HG03060 (cell line): ENCODE data around the gene OR2M4.
A peak's percentile ranks its signal among the peaks of the same experiment; 100 is the strongest.
"Not testable (repeated sequence)": the region's sequence is repeated elsewhere in the genome, so short reads cannot be mapped to it uniquely, and the experiment has no call there.

Source experiments
- ATAC-seq: cut with Tn5 transposase; IDR thresholded peaks from one replicate; pipeline ENCODE4 v1.9.1; 2021; ENCODE audit warnings: low read depth, moderate number of reproducible peaks; ENCODE audit not compliant: unreplicated experiment

The OR2M4 gene, protein sequence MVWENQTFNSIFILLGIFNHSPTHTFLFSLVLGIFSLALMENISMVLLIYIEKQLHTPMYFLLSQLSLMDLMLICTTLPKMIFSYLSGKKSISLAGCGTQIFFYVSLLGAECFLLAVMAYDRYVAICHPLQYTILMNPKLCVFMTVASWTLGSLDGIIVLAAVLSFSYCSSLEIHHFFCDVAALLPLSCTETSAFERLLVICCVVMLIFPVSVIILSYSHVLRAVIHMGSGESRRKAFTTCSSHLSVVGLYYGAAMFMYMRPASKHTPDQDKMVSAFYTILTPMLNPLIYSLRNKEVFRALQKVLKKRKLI

DNA sequence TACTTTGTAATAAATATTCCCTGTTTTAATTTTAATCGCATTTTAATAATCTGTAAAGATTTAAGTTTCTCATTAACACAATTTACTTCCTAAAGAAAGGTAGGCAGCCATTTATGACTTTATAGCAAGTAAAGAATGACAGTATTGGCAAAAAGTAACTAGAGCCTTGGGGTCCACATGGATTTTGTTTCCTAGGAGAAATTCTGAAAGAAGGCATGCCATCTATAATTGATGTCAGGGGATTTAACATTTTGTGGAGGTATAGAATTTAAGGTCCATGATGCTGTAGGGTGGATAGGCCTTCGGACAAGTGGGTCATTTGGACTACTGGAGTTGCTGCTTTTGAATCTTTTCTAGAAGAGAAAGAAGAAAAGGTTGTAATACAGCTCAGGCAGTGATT, at the start of gene OR2M4:
TSS of gene OR2M4 (plus strand) at position 301 of the 400 bp plus-strand sequence. CDS start 7,512 bp downstream, outside the sequence.
- no peak for ATAC-seq

DNA sequence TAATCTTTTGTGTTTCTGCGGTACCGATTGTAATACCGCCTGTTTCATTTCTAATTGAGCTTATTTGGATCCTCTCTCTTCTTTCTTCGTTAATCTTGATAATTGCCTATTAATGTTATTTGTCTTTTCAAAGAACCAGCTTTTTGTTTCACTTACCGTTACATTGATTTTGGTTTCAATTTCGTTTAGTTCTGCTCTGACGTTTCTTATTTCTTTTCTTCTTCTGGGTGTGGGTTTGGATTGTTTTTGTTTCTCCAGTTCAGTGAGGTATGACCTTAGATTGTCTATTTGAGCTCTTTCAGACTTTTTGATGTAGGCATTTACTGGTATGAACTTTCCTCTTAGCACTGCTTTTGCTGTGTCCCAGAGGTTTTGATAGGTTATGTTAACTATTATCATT, 47.2 kb upstream of the OR2M4 start:
- ATAC-seq: no peak

DNA sequence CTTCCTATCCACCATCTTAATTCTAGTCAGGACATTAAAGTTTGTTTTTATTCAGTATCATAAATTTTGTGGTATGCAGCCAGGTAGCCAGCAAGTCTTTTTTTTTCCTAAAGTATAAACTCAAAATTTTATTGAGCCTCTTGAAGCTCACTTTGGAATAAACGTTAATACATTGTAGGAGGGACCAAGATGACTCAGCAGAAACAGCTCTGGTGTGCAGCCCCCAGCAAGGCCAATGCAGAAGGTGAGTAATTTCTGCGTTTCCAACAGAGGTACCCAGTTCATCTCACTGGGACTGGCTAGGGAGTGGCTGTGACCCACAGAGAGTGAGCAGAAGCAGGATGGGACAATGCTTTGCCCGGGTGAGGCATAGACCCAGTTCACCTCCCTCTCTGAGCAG, 43.9 kb upstream of the OR2M4 start:
- no peak for ATAC-seq

DNA sequence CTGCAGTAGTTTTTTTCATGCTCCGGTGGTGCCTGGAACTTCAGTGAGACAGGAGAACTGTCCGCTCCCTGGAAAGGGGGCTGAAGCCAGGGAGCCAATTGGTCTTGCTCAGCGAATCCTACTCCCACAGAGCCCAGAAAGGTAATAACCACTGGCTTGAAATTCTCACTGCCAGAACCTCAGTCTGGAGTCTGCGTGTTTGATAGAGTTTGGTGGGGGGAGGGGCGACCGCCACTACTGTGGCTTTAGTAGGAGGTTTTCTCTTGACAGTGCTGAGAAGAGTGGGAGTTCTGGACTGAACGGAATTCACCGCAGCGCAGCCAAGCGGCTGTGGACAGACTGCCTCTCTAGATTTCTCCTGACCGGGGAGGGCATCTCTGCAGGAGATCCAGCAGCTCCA, 42.2 kb upstream of the OR2M4 start:
- ATAC-seq: no peak

DNA sequence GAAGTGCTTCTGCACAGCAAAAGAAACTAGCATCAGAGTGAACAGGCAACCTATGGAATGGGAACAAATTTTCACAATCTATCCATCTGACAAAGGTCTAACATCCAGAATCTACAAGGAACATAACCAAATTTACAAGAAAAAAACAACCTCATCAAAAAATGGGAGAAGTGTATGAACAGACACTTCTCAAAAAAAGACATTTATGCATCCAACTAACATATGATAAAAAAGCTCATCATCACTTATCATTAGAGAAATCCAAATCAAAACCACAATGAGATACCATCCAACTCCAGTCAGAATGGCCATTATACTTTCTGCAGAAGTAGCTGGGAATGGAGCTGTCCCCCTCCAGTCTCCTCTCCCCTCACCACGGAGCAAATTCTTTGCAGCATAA, 37.1 kb upstream of the OR2M4 start:
- ATAC-seq: no peak

DNA sequence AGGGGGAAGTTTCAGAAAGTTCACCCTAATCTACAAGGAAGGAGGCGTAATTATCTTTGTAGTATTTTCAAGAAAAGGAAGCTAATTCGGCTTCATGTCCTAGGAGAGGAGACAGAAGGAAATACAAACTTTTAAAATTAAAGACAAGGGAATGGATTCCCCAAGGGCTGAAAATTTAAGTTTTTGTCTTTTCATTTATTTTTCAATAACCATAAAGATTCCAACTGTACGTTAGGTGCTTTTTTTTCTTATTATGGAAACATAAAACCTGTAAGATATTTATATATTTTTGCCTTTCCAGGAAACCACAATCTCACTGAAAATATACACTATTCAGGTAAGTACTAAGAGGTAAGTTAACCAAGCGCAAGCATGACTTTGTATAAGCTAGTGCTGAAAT, 34.3 kb upstream of the OR2M4 start, which contains the start of gene OR2M3:
TSS of gene OR2M3 (plus strand) at position 301 of the 400 bp plus-strand sequence. CDS start 5,803 bp downstream, outside the sequence.
- no peak for ATAC-seq

DNA sequence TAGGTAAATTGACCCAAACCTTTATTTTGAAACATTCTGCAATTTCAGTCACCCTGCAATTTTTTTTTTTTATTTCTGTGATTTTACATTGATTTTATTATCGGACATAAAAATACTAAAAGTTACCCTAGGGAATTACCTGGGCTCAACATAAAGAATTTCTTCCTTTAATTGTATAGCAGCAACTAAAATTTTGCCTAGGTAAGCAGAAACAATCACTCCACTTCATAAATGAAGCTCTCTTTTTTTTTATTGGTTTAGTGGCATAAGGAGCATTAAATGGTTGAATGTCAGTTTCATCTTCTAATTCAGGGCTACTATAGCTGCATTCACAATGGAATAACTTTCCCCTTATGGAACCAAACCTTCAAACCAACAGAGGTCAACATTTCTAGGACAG, 15.3 kb upstream of the OR2M4 start:
- ATAC-seq: no peak

DNA sequence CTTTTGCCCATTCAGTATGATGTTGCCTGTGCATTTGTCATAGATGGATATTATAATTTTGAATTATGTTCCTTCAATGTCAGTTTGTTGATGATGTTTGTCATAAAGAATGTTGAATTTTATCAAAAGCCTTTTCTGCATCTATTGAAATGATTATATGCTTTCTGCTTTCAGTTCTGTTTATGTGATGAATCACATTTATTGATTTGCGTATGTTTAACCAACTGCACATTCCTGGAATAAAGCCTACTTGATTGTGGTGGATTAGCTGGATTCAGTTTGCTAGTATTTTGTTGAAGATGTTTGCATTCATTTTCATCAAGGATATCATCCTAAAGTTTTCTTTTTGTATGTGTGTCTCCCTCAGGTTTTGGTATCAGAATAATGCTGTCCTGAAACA, 5.7 kb upstream of the OR2M4 start:
- no peak for ATAC-seq

DNA sequence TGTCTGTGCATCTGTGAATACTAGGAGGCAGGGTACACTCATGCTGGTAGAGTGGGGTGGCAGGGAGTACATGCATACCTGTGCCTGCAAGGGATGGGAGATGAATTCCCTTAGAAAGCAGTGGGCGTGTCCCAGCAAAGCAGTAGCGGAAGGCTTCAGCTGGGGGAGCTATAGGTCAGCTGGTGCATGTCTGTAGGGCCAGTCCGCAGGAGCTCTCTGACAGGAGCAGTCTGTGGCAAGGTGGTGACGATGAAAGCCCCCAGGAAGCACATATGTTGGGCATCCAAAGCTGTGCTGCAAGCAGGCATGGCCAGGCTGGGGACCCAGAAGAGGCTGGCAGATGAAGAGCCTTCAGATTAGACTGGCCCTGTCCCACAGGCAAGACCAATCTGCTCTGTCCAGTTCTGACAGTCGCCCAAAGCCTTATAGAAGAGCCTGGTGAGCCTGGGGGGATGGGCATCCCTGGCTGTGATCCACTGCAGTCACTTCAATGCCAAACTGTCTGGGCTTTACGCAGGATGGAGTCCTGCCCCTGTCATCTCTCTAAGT, 1.8 kb upstream of the OR2M4 start:
- no peak for ATAC-seq

DNA sequence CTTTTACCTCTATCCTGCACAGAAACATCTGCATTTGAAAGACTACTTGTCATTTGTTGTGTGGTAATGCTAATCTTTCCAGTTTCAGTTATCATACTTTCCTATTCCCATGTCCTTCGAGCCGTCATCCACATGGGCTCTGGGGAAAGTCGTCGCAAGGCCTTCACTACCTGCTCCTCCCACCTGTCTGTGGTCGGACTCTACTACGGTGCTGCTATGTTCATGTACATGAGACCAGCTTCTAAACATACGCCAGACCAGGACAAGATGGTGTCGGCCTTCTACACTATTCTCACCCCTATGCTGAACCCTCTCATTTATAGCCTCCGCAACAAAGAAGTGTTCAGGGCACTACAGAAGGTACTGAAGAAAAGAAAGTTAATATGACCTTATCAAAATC, 8.3 kb downstream of the OR2M4 start:
- ATAC-seq: no peak

DNA sequence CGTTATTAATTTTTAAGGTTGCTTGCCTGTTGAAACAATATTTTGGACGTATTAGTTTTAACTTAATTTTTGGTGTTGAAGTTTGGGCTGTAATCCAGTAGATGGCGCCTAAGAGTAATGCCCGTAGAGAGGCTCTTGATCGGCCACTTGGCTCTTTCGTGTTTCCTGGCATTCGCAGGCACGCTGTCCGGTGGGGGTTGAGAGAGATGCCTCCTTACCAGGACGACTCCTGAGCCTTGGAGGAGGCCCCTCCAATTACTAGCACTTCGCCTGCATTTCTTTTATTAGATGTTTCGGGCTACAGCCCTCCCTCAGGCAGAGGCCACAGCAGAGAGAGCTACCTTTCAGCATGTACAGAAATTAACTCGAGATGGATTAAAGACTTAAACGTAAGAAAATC, 12.0 kb downstream of the OR2M4 start:
- peak; percentile 83 for ATAC-seq

DNA sequence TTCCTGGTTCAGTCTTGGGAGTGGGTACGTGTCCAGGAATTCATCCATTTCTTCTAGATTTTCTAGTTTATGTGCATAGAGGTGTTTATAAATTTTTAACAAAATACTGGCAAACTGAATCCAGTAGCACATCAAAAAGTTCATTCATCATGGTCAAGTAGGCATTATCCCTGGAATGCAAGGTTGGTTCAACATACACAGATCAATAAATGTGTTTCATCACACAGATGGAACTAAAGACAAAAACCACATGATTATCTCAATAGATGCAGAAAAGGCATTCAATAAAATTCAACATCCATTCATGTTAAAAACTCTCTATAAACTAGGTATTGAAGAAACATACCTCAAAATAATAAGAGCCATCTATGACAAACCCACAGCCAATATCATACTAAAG, 28.1 kb downstream of the OR2M4 start:
- not testable (repeated sequence) for ATAC-seq

DNA sequence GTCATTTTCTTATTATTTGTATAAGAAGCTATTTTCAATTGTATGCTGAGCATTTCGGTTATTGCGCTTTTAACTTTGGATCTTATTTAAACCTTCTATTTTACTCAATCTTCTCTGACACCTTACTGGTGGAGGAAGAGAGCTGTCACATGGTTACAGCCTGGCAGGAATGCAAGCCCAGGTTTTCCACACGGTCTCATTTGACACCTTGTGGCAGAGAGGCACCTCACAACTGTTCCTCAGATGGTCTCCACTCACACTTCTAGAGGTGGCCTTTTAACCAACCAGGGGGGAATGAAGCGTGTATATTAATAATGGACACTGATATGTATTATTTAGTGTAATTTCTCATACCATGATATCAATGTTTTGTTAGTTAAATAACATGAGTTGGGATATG, 37.0 kb downstream of the OR2M4 start:
- no peak for ATAC-seq

DNA sequence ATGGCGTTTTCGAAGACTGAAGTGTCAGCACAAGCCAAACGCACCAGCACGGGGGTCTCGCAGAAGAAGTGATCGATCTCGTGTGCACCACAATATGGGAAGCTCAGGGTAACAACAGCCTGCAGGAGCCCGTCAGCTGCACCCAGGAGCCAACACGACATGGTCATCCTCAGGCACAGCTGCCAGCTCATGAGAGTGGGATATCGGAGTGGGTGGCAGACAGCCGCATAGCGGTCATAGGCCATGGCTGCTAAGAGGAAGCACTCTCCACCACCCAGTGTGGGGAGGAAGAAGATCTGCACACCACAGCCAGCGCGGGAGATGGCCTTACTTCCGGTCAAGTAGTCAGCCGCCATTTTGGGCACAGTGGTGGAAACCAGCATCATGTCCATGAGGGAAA, 42.0 kb downstream of the OR2M4 start:
- not testable (repeated sequence) for ATAC-seq

DNA sequence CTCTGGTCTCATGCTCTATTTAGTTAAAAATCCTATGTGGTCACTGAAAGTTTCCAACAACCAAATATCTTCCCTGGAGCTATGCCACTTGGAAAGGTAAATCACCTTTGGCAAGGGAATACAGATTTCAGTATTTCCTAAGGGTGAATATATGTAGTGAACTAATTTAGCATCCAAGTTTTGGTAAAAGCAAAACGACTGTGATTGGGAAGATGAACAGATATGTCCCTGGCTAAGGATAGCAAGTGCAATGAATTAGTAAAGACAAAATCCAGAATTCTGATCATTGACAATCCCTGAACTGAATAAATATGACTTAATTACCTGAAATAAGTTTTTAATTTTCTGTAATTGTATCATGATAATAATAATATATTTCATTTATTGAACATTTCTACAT, 46.7 kb downstream of the OR2M4 start, which contains the start of gene OR2T33:
TSS of gene OR2T33 (minus strand) at position 101 of the 400 bp plus-strand sequence. CDS start 4,162 bp downstream, outside the sequence.
- ATAC-seq: no peak

DNA sequence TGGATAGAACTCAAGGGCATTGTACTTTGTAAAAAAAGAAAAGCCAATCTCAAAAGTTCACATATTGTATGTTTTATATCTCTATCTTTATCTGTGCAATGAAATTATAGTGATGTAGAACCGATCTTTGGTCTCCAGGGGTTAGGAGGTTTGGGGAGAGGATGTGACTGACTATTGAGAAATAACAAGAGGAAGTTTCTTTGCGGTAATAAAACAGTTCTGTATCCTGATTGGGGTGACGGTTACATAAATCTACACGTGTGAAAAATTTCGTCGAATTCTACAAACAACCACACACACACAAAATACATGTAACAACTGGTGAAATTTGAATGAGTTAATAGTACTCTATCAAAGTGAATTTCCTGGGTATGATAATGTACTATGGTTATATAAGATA, 57.2 kb downstream of the OR2M4 start:
- no peak for ATAC-seq
